Measurements from ENCODE around the gene FRMPD2.

FRMPD2 gene

DNA sequence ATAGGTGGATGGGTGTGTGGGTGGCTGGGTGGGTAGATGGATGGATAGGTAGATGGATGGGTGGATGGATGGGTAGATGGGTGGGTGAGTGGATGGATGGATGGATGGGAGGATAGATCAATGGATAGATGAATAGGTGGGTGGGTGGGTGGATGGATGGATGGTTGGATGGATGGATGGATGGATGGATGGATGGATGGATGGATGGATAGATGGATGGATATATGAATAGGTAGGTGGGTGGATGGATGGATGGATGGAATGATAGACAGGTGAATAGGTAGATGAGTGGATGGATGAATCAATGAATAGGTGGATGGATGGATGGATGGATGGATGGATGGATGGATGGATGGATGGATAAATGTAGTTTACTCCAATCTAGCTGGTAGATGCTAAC is 52.7 kb downstream of the FRMPD2 start:
- TF ChIP-seq GATA2 (IDR thresholded peaks at IDR 0.05; ENCODE audit: low read depth, low read length) (no peak), GATA3 (IDR thresholded peaks at IDR 0.05; ENCODE audit: low read depth, low read length) (no peak)

DNA sequence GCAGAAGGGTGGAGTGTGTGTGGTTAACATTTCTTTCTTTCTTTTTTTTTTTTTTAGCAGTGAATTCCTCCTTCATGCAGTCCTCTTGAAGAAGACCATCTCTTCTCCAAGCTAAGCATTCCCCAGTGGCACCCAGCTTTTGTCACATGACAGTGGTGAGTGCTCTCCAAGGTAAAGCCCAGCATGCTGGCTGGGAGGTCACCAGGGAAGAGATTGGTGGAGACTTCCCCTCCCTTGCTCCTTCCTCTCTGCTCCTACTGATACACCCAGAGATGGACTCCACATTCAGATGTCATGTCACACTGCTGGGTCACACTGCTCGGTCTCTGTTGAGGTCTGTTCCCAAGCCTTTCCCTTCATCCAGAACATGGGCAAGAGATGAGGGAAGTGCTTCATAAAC is 55.3 kb downstream of the FRMPD2 start:
- TF ChIP-seq GATA2 (IDR thresholded peaks at IDR 0.05; ENCODE audit: low read depth, low read length) (no peak), GATA3 (IDR thresholded peaks at IDR 0.05; ENCODE audit: low read depth, low read length) (no peak)

DNA sequence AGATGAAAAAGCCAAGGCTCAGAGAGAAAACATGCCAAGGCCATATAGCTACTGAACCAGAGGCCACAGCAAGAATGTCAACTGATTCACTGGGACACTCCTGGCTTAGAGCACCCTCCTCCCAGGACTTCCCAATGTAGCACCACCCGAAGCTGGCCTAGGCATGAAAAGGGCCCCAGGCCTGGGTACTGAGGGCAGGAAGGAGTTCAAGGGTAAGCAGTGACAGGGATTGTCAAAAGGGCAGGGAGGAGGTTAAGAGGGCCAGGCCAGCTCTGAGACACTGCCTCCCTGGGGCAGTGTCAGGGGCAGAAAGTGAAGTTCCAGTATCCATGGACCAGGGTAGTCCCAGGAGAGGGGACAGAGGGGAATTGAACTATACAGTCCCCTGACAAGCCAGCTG is 57.8 kb downstream of the FRMPD2 start:
- no peak for TF ChIP-seq GATA2 (IDR thresholded peaks at IDR 0.05; ENCODE audit: low read depth, low read length)
- TF ChIP-seq GATA3 (IDR thresholded peaks at IDR 0.05; ENCODE audit: low read depth, low read length): no peak

DNA sequence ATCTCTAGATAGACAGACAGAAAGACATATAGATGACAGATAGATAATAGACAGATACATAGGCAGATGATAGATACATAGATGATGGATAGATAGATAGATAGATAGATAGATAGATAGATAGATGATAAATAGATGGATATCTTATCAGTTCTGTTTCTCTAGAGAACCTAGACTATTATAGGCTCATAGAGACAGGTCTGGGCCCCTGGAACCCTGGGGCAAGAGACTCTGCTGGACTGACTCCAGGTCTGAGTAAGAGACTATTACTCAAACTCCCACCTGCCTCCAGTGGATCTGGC is 58.3 kb downstream of the FRMPD2 start:
- TF ChIP-seq GATA2 (IDR thresholded peaks at IDR 0.05; ENCODE audit: low read depth, low read length): no peak
- TF ChIP-seq GATA3 (IDR thresholded peaks at IDR 0.05; ENCODE audit: low read depth, low read length): no peak

GRCh38 chr10:48215486-48216203 is 58.9 kb downstream of the FRMPD2 start:
- TF ChIP-seq GATA2 (IDR thresholded peaks at IDR 0.05; ENCODE audit: low read depth, low read length) (no peak), GATA3 (IDR thresholded peaks at IDR 0.05; ENCODE audit: low read depth, low read length) (no peak)

DNA sequence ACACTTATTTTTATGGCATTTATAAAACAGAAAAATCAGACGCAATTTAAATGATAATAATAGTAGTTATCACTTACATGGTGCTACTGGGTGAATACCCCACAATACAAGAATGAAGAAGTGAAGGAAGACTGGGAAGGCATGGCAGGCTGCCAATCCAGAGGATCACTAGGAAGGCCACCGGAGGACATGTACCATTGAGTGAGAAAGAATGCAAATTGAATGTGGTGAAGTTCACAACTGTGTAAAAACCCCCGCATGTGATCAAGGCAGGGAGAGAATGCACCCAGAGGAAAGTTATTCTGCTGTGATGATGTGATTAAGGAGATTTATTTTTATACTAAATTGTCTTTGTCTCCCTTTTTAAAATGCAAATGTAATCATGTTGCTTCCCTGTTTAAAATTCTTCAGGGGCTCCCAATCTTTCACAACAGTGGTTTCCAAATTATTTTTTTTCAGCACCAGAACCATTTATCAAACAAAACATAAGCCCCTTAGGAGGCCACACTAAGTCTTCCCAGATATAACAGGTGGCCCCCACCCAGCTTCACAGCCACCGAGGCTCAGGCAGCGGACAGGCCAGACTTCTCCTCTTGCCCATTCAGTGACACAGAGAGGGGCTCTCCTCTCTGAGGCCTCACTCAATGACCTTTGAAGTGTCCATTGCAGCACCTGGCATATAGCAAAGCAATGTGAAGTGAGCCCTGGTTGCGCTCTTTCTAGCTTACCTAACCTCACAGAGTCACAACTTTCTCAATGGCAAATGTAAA is 59.6 kb downstream of the FRMPD2 start:
- TF ChIP-seq GATA3 (IDR thresholded peaks at IDR 0.05; ENCODE audit: low read depth, low read length) (no peak), GATA2 (IDR thresholded peaks at IDR 0.05; ENCODE audit: low read depth, low read length) (no peak)

GRCh38 chr10:48213047-48213446 is 61.4 kb downstream of the FRMPD2 start:
- TF ChIP-seq GATA3 (IDR thresholded peaks at IDR 0.05; ENCODE audit: low read depth, low read length): no peak
- no peak for TF ChIP-seq GATA2 (IDR thresholded peaks at IDR 0.05; ENCODE audit: low read depth, low read length)

DNA sequence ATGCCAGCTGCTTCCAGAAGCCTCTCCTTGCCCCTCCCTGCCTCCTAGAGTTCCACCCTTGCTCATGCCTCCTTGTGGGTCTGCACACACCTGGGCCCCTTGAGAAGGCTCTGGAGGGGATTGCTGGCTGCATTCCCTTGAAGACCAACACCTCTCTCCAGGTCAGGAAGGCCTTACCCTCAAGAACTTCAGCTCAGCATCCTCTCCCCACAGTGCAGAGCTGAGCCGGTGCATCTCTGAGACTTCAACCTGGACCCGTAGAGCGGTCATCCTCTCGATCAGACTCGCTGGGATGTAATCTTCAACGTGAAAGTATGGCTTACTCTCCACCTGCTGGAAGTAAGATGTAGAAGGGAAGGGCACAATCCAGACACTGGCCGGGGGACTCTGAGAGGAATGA is 62.7 kb downstream of the FRMPD2 start:
- TF ChIP-seq GATA3 (IDR thresholded peaks at IDR 0.05; ENCODE audit: low read depth, low read length): no peak
- TF ChIP-seq GATA2 (IDR thresholded peaks at IDR 0.05; ENCODE audit: low read depth, low read length): no peak

DNA sequence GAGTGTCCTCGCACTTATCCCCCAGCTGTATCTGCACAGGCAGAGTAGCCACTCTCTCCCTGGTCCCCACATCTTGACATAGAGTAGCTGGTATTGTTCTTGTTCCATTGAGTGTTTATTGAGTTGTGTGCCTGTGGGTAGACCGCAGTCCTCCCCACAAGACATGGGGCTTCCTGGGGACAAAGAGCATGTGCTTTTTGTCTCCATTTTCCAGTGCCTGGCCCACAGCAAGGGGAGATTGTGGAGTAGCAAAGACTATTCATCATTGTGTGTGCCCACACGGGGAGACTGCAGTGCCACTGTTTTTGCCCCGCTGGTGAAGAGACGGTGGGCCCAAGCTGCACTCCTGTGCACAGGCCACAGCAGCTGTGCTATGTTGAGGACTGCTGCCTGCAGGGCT is 63.5 kb downstream of the FRMPD2 start:
- no peak for TF ChIP-seq GATA2 (IDR thresholded peaks at IDR 0.05; ENCODE audit: low read depth, low read length)

GRCh38 chr10:48210391-48210790 is 64.1 kb downstream of the FRMPD2 start:
- TF ChIP-seq GATA3 (IDR thresholded peaks at IDR 0.05; ENCODE audit: low read depth, low read length): no peak
- no peak for TF ChIP-seq GATA2 (IDR thresholded peaks at IDR 0.05; ENCODE audit: low read depth, low read length)

GRCh38 chr10:48209241-48209640 is 65.3 kb downstream of the FRMPD2 start:
- TF ChIP-seq GATA3 (IDR thresholded peaks at IDR 0.05; ENCODE audit: low read depth, low read length) (no peak), GATA2 (IDR thresholded peaks at IDR 0.05; ENCODE audit: low read depth, low read length) (no peak)

- no peak for TF ChIP-seq GATA3 (IDR thresholded peaks at IDR 0.05; ENCODE audit: low read depth, low read length)
- no peak for TF ChIP-seq GATA2 (IDR thresholded peaks at IDR 0.05; ENCODE audit: low read depth, low read length)
Observed at GRCh38 chr10:48207853-48208252, 66.6 kb downstream of the FRMPD2 start.

GRCh38 chr10:48206482-48207250 is 67.8 kb downstream of the FRMPD2 start:
- TF ChIP-seq GATA3 (IDR thresholded peaks at IDR 0.05; ENCODE audit: low read depth, low read length) (no peak), GATA2 (IDR thresholded peaks at IDR 0.05; ENCODE audit: low read depth, low read length) (no peak)

- TF ChIP-seq GATA3 (IDR thresholded peaks at IDR 0.05; ENCODE audit: low read depth, low read length): no peak
Observed at GRCh38 chr10:48205918-48206317, 68.6 kb downstream of the FRMPD2 start.
